NCI-H2196 treated with DMSO at 0.1 percent for 48 hours (cell line): ENCODE measurements around the gene ZDHHC24.
A peak's percentile ranks its signal among the peaks of the same experiment; 100 is the strongest.
"Not testable (repeated sequence)": the region's sequence is repeated elsewhere in the genome, so short reads cannot be mapped to it uniquely, and the experiment has no call there.

ENCODE experiments used
- DNase-seq: peaks from one replicate; lab custom pipeline; 2025; ENCODE audit not compliant: unreplicated experiment; lab: John Stamatoyannopoulos, UW

ZDHHC24 gene

DNA sequence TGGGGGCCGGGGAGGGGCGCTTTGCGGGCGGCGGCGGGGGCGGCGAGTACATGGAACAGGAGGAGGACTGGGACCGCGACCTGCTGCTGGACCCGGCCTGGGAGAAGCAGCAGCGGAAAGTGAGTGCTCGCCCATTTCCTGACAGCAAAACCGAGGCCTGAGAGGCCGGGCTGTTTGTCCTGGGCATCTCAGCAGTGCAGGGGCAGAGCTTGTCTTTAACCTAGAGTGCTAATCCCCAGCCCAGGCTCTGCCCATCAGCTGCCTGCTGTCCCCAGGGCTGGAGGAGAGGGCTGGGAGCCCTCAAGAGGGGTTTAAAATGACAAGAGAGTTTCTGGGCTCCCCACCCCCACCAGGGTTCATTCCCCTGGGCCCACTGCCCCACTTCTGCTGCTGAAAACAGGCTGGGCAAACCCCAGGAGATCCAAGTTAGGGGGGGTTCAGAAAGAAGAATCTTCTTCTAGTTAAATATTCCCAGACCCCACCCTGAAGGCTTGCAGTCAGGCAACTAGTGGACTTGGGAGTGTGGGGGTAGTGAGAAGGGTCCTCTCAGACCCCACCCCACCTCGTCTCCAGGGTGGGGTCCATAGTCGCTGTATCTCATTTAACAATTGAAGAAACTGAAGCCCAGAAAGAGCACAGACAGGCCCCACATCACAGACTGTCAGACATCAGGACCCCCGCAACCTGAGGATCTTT, 1.3 kb upstream of the ZDHHC24 start:
- no peak for DNase-seq

DNA sequence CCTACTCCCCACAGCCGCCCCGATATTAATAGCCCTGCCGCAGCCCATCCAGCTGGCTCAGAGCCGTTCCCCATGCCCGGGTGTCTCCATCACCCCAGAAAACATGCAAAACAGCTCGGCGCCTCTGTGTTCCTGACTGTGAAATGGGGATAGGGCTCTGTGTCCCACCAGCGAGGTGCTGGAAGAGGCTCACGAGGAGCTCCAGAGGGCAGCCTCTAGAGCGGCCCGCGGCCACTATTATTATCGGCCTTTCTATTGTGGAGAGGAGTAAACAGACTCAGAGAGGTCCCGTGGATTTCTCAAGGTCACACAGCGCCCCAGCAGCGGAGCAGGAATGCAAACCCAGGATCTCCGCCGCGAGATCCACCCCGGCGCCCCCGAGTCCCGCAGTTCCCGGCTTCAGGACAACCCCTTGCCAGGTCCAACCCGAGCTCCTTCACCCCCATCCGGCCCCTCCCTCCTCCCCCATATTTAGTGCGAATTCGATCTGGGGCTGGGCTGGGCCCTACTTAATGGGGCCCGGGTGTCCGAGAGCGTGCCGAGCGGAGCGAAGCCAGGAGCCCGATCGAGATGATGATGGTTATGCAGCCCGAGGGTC, 619 bp upstream of the ZDHHC24 start, which contains the start of gene ACTN3:
ACTN3 (plus strand) TSS at position 536 of the 598 bp plus-strand sequence; CDS start at position 571, 35 bp downstream.
- no peak for DNase-seq

DNA sequence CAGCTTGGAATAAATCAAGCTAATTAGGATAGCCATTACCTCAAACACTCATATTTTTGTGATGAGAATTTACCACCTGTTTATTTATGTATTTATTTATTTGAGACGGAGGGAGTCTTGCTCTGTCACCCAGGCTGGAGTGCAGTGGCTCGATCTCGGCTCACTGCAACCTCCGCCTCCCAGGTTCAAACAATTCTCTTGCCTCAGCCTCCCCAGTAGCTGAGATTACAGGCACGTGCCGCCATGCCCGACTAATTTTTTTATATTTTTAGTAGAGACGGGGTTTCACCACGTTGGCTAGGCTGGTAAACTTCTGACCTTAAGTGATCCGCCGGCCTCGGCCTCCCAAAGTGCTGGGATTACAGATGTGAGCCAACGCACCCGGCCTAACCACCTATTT, 896 bp downstream of the ZDHHC24 start:
- not testable (repeated sequence) for DNase-seq

DNA sequence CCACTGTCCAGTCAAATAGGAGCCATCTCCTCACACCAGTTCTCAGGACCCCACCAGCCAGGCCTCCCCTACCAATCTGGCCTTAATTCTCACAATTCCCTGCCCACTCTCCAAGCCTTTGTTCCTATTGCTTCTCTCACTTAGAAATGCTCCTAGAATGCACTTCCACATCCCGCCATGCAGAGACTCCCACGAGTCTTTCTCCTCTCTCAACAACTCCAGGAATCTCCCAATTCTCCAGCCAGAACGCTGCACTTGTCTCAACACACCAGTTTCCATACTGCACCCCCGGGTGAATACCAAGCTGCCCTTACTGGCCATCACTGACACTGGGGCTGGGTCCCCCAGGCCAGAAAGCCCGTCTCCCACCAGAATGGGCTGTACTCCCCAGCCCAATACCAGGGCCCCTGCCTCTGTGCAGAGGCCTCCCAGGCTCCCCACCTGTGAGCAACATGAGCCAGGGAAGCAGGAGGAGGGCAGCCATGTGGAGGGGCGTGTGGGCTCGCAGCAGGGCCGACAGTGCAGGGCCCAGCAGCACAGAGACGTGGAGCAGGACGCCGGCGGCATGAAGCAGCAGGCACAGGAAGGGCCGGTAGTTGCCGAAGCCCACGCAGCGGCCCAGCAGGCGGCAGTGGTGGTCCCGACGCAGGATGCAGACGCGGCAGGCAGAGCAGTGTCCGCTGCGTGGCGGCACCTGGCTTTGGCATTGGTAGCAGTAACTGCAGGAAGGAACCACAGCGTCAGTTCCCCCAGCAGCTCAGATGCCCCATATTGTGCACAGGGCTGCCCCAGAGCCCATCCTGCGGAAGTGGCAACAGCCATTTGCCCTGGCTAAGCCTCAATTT, 2.4 kb downstream of the ZDHHC24 start:
- no peak for DNase-seq

DNA sequence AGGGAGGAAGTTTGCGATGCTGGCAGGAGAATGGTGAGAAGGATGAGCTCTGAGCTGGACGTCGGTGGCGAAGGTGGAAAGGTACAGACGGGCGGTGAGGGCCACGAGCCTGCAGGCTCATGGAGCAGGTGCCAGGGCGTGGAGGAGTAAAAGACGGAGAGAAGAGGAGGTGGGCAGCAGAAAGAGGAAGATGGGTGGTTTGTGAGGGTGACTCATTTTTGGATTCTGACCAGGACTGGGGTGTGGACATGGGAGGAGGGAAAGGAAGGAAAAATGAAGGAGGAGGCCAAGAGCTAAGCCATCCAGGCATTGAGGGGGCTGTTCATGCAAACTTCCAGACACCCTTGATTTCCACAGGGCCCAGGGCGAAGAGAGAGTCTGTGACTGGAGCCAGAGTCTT, 3.5 kb downstream of the ZDHHC24 start:
- no peak for DNase-seq

DNA sequence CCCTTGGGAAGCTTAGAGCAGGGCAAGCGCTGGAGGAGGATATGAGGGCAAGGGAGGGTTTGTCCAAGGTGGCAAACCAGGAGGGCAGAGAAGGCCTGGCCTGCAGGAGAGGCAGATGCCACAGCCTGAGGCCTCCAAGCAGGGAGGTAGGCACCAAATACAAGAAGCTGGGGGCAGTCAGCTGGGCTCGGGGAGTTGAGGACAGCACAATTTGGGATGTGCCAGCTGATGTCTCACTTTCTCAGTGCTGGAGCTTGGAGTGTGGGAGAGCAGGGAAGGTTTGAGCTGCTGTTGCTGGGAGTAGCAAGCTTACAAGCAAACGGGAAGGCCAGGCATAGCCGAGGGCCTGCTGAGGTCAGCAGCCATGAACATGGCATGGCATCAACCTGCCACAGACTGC, 4.0 kb downstream of the ZDHHC24 start:
- no peak for DNase-seq

DNA sequence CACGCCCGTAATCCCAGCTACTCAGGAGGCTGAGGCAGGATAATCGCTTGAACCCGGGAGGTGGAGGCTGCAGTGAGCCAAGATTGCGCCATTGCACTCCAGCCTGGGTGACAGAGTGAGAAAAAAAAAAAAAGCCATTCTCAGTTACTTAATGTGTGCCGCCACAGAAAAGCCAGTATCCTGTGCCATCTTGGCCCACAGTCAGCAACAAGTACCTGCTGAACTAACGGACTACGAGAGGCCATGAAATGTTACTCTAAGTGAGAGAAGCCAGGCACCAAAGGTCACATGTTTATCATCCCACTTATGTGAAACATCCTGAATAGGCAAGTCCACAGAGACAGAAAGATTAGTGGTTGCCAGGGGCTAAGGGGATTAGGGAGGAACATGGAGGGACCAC, 5.2 kb downstream of the ZDHHC24 start:
- DNase-seq: not testable (repeated sequence)

DNA sequence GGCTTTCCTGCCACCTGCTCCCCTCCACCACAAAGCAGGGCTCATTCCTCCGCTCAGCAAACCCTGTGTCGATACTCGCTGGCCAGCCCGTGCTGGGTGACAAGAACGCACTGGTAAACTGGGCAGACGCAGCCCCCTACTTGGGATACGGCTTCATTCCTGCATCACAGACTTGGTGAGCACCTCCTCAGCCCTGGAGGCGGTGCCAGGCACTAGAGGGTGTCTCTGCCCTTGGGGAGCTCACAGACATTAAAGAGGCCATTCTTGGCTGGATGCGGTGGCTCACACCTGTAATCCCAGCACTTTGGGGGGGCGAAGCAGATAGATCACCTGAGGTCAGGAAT, 6.0 kb downstream of the ZDHHC24 start:
- DNase-seq: no peak

DNA sequence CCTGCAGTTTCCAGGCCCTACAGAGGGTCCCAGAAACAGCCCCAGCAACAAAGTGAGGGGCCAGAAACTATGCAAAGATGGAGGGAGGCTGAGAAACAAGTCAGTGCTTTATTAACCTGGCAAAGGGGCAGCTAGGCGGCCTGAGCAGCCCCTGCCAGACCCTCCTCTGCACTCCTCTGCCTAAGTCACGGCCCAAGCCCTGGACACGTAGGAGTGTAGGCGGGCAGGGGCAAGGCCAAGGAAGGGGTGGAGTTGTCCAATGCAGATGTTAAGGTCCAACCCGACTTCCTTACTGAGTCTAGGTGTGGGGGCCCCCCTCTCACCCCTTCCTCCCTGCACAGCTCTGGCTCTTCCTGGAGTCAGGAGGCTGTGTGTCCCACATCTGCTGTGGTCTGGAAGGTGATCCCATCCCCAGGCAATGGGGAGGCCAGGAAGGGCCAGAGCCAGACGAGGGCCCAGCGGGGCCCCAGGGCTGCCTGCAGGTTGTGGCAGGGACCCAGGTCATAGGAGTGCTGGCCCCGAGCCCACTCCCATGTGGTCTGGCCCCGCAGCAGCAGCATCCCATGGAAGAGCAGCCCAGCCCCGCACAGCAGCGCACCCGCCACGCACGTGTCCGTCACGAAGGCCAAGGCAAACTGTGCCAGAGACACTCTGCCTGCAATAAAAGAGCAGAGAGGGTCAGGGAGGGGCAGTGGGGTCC, 6.5 kb downstream of the ZDHHC24 start:
- DNase-seq: no peak

DNA sequence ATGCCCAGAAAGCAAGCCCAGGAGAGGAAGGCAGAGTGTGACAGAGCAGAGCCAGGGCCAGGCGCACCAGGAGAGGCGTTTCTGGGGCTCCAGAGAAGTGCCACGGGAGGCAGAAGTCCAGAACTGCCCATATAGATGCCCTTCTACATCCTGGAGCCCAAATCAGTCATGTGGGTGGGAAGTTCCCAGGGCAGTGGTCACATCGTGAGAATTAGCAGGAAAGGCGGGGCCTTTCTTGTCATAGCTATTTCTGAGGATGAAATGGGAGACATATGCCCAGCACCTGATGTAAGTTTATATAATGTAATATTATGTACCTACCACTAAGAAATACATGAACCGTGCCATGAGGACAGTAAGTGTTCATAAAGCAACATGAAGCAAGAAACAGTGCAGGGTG, 13.1 kb downstream of the ZDHHC24 start:
- DNase-seq: no peak

DNA sequence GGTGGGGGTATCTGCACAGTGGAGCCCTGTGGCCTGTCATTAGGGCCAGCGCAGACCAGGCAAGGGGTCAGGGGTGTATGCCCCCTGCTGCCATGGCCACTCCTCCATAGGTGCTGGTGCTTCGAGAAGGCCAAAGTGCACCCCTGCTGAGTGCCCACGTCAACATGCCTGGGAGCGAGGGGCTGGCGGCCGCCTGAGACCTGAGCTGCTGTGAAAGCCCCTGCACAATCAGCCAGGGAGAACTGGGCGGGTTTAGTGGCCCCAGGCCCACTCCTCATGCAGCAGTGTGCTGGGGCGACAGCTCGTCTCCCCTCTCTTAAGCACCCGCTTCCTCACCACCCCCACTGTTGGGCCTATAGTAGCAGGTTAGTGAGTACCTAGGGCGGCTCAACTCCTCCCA, 14.0 kb downstream of the ZDHHC24 start:
- no peak for DNase-seq

DNA sequence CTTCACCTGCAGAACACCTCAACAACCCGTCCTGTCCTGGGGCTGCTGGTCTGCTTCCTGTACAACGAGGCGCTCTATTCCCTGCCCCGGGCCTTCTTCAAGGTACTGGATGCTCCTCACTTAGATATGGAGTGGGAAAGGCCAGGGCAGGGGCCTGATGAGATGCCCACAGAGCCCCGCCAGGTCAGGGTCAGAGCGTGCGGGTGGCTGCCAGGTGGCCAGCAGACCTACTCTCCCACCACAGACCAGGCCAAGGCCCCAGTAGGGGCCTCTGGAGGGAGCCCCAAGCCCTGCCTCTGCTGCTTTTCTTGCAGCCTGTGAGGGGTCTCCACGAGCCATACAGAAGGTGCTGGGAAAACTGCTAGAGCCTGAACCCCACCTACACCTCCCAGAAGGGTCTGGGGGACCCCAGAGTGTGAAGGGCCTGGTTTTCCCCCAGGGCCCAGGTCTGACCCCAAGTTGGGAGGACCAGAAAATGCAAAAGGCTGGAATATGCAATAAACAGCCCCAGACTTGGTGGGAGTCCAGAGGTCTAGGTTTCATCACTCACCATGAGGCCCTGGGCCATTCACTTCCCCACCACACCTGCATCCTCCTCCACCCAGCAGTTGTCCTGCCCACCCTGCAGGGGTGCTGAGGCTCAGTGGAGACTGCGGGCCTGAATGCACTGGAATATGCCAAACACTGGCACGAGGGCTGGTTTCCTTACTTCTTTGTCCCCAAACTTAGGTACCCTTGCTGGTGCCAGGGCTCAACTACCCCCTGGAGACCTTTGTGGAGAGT, 14.7 kb downstream of the ZDHHC24 start:
- no peak for DNase-seq

DNA sequence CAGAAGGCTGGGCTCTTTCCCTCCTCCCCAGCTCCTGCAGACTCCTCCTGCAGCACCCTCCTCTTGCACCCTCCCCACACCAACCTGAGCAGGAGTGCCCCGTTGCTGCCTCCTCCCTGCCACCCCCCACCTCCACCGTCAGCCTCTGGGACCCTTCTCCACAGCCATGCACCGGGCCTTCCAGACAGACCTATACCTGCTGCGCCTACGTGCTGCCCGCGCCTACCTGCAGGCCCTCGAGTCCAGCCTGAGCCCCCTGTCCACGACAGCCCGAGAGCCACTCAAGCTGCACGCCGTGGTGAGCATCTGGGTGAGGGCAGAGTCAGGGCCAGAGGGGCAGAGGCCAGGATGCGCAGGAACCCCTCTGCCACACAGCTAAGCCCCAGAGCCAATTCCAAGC, 16.2 kb downstream of the ZDHHC24 start:
- DNase-seq: no peak

DNA sequence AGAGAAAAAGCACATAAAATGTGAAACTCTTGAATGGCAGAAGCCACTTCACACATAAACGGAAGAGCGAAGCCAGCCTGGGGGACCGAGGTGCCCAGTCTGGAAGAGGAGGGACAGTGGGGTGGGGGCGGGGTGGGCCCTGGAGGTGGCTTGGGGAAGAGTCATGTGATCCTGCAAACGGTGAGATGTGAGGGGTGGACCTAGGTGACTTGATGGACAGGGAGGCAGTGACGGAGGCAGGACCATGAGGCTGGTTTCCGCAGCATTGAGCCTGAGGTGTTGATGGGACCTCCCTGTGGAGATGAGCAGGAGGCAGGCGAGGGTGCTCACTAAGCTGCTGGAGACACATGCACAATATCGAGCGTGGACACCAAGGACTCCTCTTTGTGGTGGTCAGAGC, 16.8 kb downstream of the ZDHHC24 start:
- DNase-seq: no peak

DNA sequence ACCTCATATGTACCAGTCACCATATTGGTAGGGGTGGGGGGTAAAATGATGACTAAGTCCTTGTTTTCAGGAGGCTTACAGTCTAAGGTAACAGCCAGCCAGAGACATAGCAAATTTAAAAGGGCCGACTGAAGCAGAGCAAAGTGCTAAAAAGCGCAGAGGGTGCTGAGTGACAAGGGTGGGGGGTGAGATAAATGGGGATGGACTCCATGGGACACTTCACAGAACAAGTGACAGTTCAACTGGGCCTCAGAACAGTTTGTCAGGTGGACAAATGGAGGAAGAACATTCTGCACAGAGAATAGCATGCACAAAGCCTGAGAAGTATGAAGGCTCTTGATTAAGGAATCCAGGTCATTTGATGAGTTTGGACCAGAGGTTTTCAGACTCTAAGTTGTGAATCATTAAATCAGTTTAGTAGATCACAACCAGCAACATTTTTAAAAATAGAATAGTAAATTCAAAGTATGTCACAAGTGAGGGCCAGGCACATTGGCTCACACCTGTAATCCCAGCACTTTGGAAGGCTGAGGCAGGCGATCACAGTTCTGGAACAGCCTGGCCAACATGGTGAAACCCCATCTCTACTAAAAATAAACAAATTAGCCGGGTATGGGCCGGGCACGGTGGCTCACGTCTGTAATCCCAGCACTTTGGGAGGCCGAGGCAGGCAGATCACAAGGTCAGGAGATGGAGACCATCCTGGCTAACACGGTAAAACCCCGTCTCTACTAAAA, 21.4 kb downstream of the ZDHHC24 start:
- no peak for DNase-seq

DNA sequence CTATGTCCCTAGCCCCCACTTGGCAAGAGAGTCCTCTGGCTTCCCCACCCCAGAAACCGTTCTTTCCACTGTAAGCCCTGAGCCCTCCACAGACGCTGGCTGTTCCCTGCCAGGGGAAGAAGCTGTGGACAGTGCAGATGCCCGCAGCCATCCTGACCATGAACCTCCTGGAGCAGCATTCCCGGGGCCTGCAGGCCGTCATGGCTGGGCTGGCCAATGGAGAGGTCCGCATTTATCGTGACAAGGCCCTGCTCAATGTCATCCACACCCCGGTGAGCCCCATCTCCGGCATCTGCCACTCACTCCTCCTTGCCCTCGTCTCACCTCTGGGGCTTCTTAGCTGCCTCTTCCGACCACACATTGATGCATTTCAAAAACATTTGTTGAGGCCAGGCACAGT, 22.2 kb downstream of the ZDHHC24 start:
- DNase-seq: no peak

DNA sequence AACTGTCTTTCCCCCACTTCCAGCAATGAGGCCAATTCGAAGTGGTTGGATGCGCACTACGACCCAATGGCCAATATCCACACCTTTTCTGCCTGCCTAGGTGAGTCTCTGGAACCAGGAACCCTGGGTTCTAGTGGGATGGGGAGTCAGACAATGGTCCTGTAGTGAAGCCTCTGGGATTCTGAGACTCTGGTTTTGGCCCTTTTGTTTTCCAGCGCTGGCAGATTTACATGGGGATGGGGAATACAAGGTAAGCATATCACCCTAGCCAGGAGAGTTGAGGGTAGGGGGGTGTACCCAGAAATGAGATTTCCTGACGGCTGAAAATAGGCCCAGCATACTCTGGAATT, 34.9 kb downstream of the ZDHHC24 start:
- no peak for DNase-seq

DNA sequence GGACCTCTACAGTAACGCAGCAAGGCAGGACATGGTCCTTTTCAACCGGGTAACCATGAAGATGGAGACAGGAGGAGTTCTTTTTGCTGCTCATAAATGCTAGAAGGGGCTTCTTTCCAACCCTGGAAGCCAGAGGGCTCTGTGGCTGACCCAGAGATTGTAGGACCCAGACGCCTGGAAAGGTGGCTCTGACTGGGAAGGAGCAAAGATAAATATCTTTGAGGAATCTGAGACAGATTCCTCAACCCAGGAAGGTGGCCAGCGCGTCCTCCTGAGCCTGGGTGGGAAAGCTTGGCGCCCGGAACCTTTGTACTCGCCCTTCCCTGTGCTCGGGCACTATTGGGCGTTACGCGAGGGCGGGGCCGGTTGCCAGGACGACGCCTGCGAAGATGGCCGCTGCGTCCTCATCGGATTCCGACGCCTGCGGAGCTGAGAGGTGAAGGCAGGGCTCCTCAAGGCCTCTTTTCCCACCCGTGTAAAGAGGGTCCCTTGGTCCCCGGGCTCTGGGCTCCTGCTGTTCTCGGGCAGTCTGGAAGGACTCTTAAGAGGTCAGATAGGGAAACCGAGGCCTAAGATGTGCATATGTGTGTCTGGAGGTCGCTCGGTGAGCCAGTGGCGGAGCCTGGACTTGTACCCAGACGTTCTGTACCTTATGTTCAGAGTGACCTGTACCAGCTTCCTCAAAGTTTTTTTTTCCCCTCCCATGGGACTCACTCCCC, 35.4 kb downstream of the ZDHHC24 start, which contains the start of gene BBS1:
BBS1 (plus strand) TSS at position 365 of the 719 bp plus-strand sequence; CDS start at position 390, 25 bp downstream.
- peak; percentile 58 for DNase-seq

DNA sequence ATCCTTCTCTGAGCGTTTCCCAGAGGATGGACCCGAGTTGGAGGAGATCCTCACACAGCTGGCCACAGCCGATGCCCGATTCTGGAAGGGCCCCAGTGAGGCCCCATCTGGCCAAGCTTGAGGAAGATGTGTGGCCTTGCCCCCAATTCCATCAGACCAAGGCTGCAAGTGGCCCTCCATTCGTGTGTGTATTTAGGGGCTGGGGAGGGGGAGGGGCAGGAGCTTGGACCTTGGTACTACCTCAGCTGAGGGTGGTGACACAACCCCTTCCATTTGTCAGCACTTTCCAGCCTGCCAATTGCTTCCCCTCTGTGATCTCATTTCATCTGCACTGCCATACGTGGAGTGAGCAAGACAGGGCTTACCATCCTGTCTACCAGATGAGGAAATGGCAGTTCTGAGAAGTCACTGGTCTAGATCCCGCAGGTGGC, 36.7 kb downstream of the ZDHHC24 start:
- no peak for DNase-seq
